Measurements from ENCODE around the gene FLYWCH1. TPM values are rescaled to one million over a fixed set of nuclear protein-coding genes. Genes with fewer than 3 reads are reported as not detected.

Gene FLYWCH1
- polyA plus RNA-seq, 3 donors: 5.0 to 42.7 (median 7.1) TPM

DNA sequence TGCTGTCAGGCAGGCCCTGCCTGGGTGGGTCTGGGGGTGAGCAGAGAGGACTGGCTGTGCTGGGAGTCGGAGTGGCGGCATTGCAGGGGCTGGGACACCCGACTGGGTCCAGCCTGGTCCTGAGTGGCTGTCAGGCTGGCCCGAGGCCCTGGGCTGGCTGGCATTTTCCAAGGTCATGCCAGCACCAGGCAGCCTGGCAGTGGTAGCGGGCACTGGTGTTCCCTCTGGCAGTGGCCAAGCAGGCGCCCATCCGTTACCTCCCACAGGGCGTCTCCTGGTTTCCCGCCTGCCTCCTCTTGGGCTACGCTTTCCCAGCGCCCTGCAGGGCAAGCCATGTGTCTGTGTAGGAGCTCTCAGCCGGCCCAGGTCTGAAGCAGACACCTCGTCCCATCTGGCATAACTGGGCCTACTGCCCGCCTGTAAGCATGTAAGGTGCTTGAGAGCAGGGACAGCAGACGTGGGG lies 74.2 kb downstream of the FLYWCH1 start:
- Mint-ChIP-seq H3K9me3 (no peaks in the 10 kb centered on the region), H3K4me3 (no peak overlapping the region), H3K27ac (no peak overlapping the region), H3K4me1 (peaks cover 12% of the 10 kb centered on the region), H3K36me3 (no peaks in the 10 kb centered on the region), H3K27me3 (ENCODE audit: low read depth in 3 of 3) (peaks cover 11 to 27% (median 12%) of the 10 kb centered on the region in 3 donors)
- no peaks in the 10 kb centered on the region for H3K79me2 ChIP-seq (ENCODE audit: insufficient read depth, low read length)
- no peak overlapping the region for H3K9ac ChIP-seq (ENCODE audit: insufficient read depth, low read length, poor library complexity, severe bottlenecking)
- no peaks in the 10 kb centered on the region for H4K20me1 ChIP-seq (ENCODE audit: insufficient read depth, low read length)
- no peak overlapping the region for H3K27ac ChIP-seq (ENCODE audit: low read depth in 1 of 2, low read length in 2 of 2)
- no peaks in the 10 kb centered on the region for H3K27me3 ChIP-seq (ENCODE audit: control insufficient read depth in 2 of 2, insufficient read depth in 2 of 2, low read length in 2 of 2)
- TF ChIP-seq, protein P1, sequence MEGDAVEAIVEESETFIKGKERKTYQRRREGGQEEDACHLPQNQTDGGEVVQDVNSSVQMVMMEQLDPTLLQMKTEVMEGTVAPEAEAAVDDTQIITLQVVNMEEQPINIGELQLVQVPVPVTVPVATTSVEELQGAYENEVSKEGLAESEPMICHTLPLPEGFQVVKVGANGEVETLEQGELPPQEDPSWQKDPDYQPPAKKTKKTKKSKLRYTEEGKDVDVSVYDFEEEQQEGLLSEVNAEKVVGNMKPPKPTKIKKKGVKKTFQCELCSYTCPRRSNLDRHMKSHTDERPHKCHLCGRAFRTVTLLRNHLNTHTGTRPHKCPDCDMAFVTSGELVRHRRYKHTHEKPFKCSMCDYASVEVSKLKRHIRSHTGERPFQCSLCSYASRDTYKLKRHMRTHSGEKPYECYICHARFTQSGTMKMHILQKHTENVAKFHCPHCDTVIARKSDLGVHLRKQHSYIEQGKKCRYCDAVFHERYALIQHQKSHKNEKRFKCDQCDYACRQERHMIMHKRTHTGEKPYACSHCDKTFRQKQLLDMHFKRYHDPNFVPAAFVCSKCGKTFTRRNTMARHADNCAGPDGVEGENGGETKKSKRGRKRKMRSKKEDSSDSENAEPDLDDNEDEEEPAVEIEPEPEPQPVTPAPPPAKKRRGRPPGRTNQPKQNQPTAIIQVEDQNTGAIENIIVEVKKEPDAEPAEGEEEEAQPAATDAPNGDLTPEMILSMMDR (IDR thresholded peaks at IDR 0.05): no peak
- H2AFZ ChIP-seq (ENCODE audit: insufficient read depth, low read depth, low read length, poor library complexity, severe bottlenecking): no peak overlapping the region
- H3K4me1 ChIP-seq (ENCODE audit: control insufficient read depth in 1 of 2, insufficient read depth in 2 of 2, low read length in 2 of 2): peaks cover 10 to 13% of the 10 kb centered on the region in 2 donors
- H3K4me2 ChIP-seq (replicated peaks; ENCODE audit: extremely low read depth, low read length, poor library complexity, severe bottlenecking): no peak overlapping the region
- no peaks in the 10 kb centered on the region for H3K9me3 ChIP-seq (replicated peaks in 1 of 2; ENCODE audit: control insufficient read depth in 1 of 2, insufficient read depth in 1 of 2, low read length in 2 of 2)
- intact Hi-C loops (cut with micrococcal nuclease): no loop called here
- DNase-seq: no peak
- WGBS (ENCODE audit: insufficient coverage): 92% methylated on average over 14 of the region's 15 CpGs
- no peaks in the 10 kb centered on the region for H3K36me3 ChIP-seq (replicated peaks in 1 of 2; ENCODE audit: control insufficient read depth in 1 of 2, insufficient read depth in 2 of 2, low read length in 2 of 2)
- H3K4me3 ChIP-seq (replicated peaks in 1 of 3; ENCODE audit: low read depth in 2 of 3, low read length in 3 of 3): no peak overlapping the region

DNA sequence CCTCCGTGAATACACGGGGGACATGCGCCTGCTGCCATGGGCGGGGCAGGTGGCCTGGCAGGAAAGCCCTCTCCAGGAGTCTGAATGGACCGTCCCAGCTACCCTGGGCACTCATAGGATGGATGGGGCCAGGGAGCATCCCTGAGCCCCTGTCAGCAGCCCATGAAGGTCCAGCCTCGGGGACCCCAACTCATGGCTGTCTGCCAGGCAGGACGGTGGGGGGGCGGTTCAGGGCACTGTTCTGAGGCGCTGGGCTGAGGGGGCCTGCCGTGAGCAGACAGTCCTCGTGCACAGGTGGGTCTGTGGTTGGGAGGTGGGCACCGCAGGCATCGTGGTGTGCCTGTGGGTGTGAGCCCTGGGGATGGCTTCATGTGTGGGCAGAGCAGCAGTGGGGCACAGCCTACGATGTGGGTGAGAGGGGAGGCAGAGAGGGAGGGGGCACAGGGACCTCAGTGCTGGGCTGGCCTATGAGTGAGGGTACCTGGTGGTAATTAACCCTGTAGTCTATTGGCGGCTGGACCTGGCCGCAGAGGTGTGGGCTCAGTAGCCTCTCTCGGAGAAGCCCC lies 75.0 kb downstream of the FLYWCH1 start:
- Histone ChIP-seq H2AFZ (ENCODE audit: insufficient read depth, low read depth, low read length, poor library complexity, severe bottlenecking) (no peak overlapping the region), H3K27ac (ENCODE audit: low read depth in 1 of 2, low read length in 2 of 2) (no peak overlapping the region), H3K4me2 (replicated peaks; ENCODE audit: extremely low read depth, low read length, poor library complexity, severe bottlenecking) (no peak overlapping the region), H3K4me3 (replicated peaks in 1 of 3; ENCODE audit: low read depth in 2 of 3, low read length in 3 of 3) (no peak overlapping the region), H3K79me2 (ENCODE audit: insufficient read depth, low read length) (no peaks in the 10 kb centered on the region), H3K9me3 (replicated peaks in 1 of 2; ENCODE audit: control insufficient read depth in 1 of 2, insufficient read depth in 1 of 2, low read length in 2 of 2) (no peaks in the 10 kb centered on the region), H3K36me3 (replicated peaks in 1 of 2; ENCODE audit: control insufficient read depth in 1 of 2, insufficient read depth in 2 of 2, low read length in 2 of 2) (no peaks in the 10 kb centered on the region), H4K20me1 (ENCODE audit: insufficient read depth, low read length) (no peaks in the 10 kb centered on the region), H3K9ac (ENCODE audit: insufficient read depth, low read length, poor library complexity, severe bottlenecking) (no peak overlapping the region), H3K27me3 (ENCODE audit: control insufficient read depth in 2 of 2, insufficient read depth in 2 of 2, low read length in 2 of 2) (no peaks in the 10 kb centered on the region), H3K4me1 (ENCODE audit: control insufficient read depth in 1 of 2, insufficient read depth in 2 of 2, low read length in 2 of 2) (peaks cover 4 to 8% of the 10 kb centered on the region in 2 donors)
- TF ChIP-seq, protein P1 (IDR thresholded peaks at IDR 0.05): no peak
- DNase-seq: no peak
- no peak overlapping the region for H3K4me3 Mint-ChIP-seq
- intact Hi-C loops (cut with micrococcal nuclease): no loop called here
- no peaks in the 10 kb centered on the region for H3K36me3 Mint-ChIP-seq
- WGBS (ENCODE audit: insufficient coverage): 89% methylated on average over 17 of the region's 17 CpGs
- peaks cover 5% of the 10 kb centered on the region for H3K4me1 Mint-ChIP-seq
- peaks cover 12 to 27% (median 12%) of the 10 kb centered on the region in 3 donors for H3K27me3 Mint-ChIP-seq (ENCODE audit: low read depth in 3 of 3)
- peak overlapping the region in 1 of 7 donors; percentile 25 for H3K27ac Mint-ChIP-seq
- H3K9me3 Mint-ChIP-seq: no peaks in the 10 kb centered on the region

Data from CD14-positive monocyte (primary cell).